GM10248 (cell line): ENCODE results near the gene PLBD2.

Experiments
- CTCF ChIA-PET: fragments of 300-600 bp; sonication (Branson Sonifier 250); formaldehyde crosslinking; extraction: SDS; loops from one replicate; lab custom pipeline; 2021; ENCODE audit warnings: antibody characterized with exemption; lab: Yijun Ruan, JAX
- POLR2A ChIA-PET: fragments of 350-650 bp; sonication (Branson Sonifier 250); formaldehyde crosslinking; extraction: SDS; loops from one replicate; lab custom pipeline; 2020; ENCODE audit warnings: antibody characterized with exemption; lab: Yijun Ruan, JAX
- DNase-seq: peaks from one replicate; pipeline ENCODE4 v3.0.0; 2012; ENCODE audit errors: extremely low spot score
- TF ChIP-seq, protein P1 (sequence below): IDR thresholded peaks from 2 replicates; pipeline ENCODE4 v1.5.1; 2012; ENCODE audit warnings: mild to moderate bottlenecking, low read depth; ENCODE audit errors: extremely low read depth, missing control alignments, control extremely low read depth

Gene PLBD2, protein sequence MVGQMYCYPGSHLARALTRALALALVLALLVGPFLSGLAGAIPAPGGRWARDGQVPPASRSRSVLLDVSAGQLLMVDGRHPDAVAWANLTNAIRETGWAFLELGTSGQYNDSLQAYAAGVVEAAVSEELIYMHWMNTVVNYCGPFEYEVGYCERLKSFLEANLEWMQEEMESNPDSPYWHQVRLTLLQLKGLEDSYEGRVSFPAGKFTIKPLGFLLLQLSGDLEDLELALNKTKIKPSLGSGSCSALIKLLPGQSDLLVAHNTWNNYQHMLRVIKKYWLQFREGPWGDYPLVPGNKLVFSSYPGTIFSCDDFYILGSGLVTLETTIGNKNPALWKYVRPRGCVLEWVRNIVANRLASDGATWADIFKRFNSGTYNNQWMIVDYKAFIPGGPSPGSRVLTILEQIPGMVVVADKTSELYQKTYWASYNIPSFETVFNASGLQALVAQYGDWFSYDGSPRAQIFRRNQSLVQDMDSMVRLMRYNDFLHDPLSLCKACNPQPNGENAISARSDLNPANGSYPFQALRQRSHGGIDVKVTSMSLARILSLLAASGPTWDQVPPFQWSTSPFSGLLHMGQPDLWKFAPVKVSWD

DNA sequence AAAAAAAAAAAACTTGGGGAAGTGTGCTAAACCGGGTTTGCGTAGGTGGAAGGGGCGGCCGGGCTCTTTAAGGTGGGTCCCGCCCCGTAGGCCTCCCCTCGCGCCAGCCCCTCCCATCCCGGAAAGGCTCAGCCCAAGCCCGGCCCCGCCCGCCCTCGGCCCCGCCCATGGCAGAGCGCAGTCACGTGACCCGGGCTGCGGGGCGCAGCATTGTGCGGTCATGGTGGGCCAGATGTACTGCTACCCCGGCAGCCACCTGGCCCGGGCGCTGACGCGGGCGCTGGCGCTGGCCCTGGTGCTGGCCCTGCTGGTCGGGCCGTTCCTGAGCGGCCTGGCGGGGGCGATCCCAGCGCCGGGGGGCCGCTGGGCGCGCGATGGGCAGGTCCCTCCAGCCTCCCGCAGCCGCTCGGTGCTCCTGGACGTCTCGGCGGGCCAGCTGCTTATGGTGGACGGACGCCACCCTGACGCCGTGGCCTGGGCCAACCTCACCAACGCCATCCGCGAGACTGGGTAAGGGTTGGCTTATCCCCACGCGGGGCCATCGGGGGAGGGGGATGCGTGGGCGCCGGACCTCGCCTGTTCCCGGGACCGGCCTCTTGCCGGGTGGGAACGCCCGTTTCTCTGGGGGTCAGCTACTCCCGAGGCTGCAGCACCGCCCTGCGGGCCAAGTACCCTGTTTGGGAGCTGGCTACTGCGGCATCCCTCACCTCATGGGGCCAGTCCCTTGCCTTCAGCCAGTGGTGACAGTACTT is at the start of gene PLBD2:
PLBD2 (plus strand) TSS at position 207 of the 752 bp plus-strand sequence; CDS start at position 221, 14 bp downstream.
- peak; percentile 100 for DNase-seq
- CTCF ChIA-PET, result interaction anchor here (1.1 kb wide), 1 partner anchor 8 kb away, joined by 3 read pairs; no protein-coding TSS in a partner anchor
- TF ChIP-seq, protein P1, sequence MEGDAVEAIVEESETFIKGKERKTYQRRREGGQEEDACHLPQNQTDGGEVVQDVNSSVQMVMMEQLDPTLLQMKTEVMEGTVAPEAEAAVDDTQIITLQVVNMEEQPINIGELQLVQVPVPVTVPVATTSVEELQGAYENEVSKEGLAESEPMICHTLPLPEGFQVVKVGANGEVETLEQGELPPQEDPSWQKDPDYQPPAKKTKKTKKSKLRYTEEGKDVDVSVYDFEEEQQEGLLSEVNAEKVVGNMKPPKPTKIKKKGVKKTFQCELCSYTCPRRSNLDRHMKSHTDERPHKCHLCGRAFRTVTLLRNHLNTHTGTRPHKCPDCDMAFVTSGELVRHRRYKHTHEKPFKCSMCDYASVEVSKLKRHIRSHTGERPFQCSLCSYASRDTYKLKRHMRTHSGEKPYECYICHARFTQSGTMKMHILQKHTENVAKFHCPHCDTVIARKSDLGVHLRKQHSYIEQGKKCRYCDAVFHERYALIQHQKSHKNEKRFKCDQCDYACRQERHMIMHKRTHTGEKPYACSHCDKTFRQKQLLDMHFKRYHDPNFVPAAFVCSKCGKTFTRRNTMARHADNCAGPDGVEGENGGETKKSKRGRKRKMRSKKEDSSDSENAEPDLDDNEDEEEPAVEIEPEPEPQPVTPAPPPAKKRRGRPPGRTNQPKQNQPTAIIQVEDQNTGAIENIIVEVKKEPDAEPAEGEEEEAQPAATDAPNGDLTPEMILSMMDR, result no peak
- POLR2A ChIA-PET, result no interaction called here

DNA sequence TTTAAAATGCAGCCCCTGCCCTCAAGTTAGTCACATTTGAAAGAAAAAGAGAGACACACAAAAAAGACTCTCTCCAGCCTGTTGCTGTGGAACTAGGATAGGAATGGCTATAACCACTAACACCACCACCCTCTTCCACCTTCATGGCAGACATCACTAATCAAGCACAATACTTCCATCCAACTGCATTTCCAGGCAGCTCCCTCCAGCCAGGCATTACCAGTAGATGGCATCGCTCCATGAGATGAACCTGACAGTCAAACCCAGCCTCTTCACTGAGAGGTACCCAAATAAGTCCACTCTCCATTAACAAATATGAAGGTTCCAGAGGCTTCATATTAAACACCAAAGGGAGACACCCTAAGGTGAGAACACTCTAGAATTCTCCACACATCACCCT is 47.9 kb upstream of the PLBD2 start:
- ChIA-PET POLR2A (no interaction called here), CTCF (interaction anchor here (0.8 to 1.0 kb wide), 2 partner anchors 10 to 19 kb away, joined by 3 read pairs; no protein-coding TSS in a partner anchor)
- TF ChIP-seq, protein P1, result no peak
- DNase-seq, result no peak

DNA sequence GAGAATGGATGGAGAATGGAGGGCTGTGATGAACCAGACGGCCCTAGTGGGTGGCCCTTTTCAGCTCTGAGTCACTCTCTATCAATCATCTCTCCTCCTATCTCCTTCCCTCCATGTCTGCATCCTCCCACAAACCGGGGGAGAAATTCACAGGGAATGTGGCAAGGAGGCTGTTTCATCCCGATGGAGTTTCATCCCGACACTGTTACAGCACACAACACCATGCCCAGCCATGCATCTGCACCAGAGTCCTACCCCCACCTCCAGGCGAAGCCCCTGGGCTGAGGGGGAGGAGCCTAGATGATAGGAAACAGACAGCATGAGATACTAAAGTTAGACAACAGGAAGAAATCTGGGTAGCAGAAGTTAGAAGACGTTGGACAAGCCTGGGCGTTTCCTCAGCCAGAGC is 44.3 kb upstream of the PLBD2 start:
- CTCF ChIA-PET, result interaction anchor here (1.7 to 1.9 kb wide), 2 partner anchors 8 to 111 kb away, joined by 6 to 7 read pairs; no protein-coding TSS in a partner anchor
- POLR2A ChIA-PET, result no interaction called here
- TF ChIP-seq, protein P1, result no peak
- DNase-seq, result no peak

GRCh38 chr12:113315358-113315757 is 43.0 kb upstream of the PLBD2 start:
- ChIA-PET POLR2A (no interaction called here), CTCF (interaction anchor here (0.8 to 1.3 kb wide), 2 partner anchors 110 to 432 kb away, joined by 3 read pairs; no protein-coding TSS in a partner anchor)
- DNase-seq, result no peak
- TF ChIP-seq, protein P1, result no peak

- POLR2A ChIA-PET, result no interaction called here
- DNase-seq, result no peak
- TF ChIP-seq, protein P1, result peak; percentile 15
- CTCF ChIA-PET, result no interaction called here
Measured at GRCh38 chr12:113316155-113316554, 42.2 kb upstream of the PLBD2 start.

- CTCF ChIA-PET, result no interaction called here
- TF ChIP-seq, protein P1, result no peak
Measured at GRCh38 chr12:113317122-113317521, 41.3 kb upstream of the PLBD2 start.

More at GRCh38 chr12:113317122-113317521, 41.3 kb upstream of the PLBD2 start:
- POLR2A ChIA-PET, result no interaction called here
- no peak for DNase-seq
